ENCODE measurements around the gene IFT122. TPM values are rescaled to one million over a fixed set of nuclear protein-coding genes. Genes with fewer than 3 reads are reported as not detected.

The IFT122 gene
- total and polyA plus RNA-seq, 2 experiments from 2014 or later = 10.2 to 38.8 TPM

- TF ChIP-seq ZNF462 (CRISPR knock-in tag; IDR thresholded peaks at IDR 0.05) (no peak), ZNF114 (CRISPR knock-in tag; IDR thresholded peaks at IDR 0.05) (no peak)
These were observed 123.3 kb downstream of the IFT122 start (continued) for GRCh38 chr3:129563332-129563731.

- ATAC-seq (no peak), DNase-seq (ENCODE audit: low spot score) (no peak)
- Histone ChIP-seq H3K4me2 (no peak overlapping the region), H3K4me1 (ENCODE audit: insufficient read depth) (peaks cover 7% of the 10 kb centered on the region; the same call in 1 of the 2 replicates), H3F3A (replicated peaks; ENCODE audit: low read depth) (no peaks in the 10 kb centered on the region), H3K27me3 (ENCODE audit: insufficient read depth) (no peaks in the 10 kb centered on the region), H3K79me2 (replicated peaks; ENCODE audit: insufficient read depth) (no peaks in the 10 kb centered on the region), H3K36me3 (ENCODE audit: insufficient read depth) (no peaks in the 10 kb centered on the region), H2AFZ (no peak overlapping the region), H4K20me1 (replicated peaks; ENCODE audit: insufficient read depth) (no peaks in the 10 kb centered on the region), H3K27ac (ENCODE audit: low read depth) (no peak overlapping the region), H3K9me2 (ENCODE audit: insufficient read depth) (no peaks in the 10 kb centered on the region), H3K4me3 (no peak overlapping the region)
- Mint-ChIP-seq H3K9me3 (no peaks in the 10 kb centered on the region), H3K27ac (no peak overlapping the region), H3K4me3 (no peak overlapping the region), H3K27me3 (ENCODE audit: insufficient read depth, low read depth, poor library complexity) (peaks cover 11% of the 10 kb centered on the region), H3K36me3 (ENCODE audit: low read depth) (peaks cover 4% of the 10 kb centered on the region; the same call in 1 of the 3 replicates), H3K4me1 (peaks cover 5% of the 10 kb centered on the region)
- TF ChIP-seq CTCF (conservative IDR thresholded peaks at IDR 0.05; ENCODE audit: low read depth in 2 of 2) (no peak), ZNF331 (CRISPR knock-in tag; IDR thresholded peaks at IDR 0.05; ENCODE audit: low read depth) (no peak), REST (IDR thresholded peaks at IDR 0.05; ENCODE audit: unreplicated experiment) (no peak), ZNF114 (CRISPR knock-in tag; IDR thresholded peaks at IDR 0.05) (no peak), EZH2 (IDR thresholded peaks at IDR 0.05; ENCODE audit: low read depth, unreplicated experiment) (no peak), ETS1 (IDR thresholded peaks at IDR 0.05) (no peak), NANOG (IDR thresholded peaks at IDR 0.05; ENCODE audit: borderline replicate concordance) (no peak)
These were observed 124.0 kb downstream of the IFT122 start for GRCh38 chr3:129563850-129564535.
